ENCODE results near the gene GRWD1. TPM values are rescaled to one million over a fixed set of nuclear protein-coding genes. Genes with fewer than 3 reads are reported as not detected.
A peak's percentile ranks its signal among the peaks of the same experiment; 100 is the strongest.

Gene GRWD1
- polyA plus RNA-seq, 4 donors = 5.6 to 19.5 (median 12.8) TPM

DNA sequence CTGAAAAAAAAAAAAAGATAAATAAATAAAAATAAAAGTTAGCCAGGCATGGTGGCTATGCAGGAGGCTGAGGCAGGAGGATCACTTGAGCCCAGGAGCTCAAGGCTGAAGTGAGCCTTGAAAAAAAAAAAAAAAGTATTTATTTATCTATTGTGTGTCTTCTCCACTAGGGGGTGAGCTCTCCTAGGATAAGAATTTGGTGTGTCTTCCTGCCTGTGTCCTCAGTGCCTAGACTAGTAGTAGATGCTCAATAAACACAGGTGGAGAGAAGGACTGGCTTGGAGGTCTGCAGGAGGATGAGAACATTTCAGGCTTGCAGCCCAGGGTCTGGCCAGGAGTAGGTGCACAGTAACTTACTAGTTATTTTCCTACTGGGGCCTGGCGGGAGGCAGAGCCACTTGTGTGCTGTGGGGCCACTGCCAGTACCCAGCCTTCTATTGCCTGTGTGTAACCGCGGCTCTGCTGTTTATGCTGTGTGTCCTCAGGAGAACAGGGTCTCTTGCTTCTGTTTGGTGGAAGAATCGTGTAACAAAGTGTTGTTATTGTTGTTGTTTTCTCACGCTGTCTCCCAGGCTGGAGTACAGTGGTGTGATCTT lies 60.5 kb downstream of the GRWD1 start:
- Histone ChIP-seq H3K36me3 (ENCODE audit: control insufficient read depth in 3 of 3, insufficient read depth in 2 of 3, low read depth in 1 of 3, low read length in 3 of 3) (peaks cover 0 to 2% (median 0%) of the 10 kb centered on the region in 3 donors), H3K4me1 (ENCODE audit: control insufficient read depth in 3 of 3, insufficient read depth in 2 of 3, low read depth in 1 of 3, low read length in 2 of 3) (peaks cover 0 to 12% (median 2%) of the 10 kb centered on the region in 3 donors), H3K27ac (ENCODE audit: low read depth in 1 of 3, low read length in 2 of 3) (no peak overlapping the region), H3K27me3 (ENCODE audit: control insufficient read depth in 3 of 3, insufficient read depth in 3 of 3, low read length in 3 of 3) (peaks cover 0 to 21% (median 0%) of the 10 kb centered on the region in 3 donors), H3K9me3 (ENCODE audit: control insufficient read depth in 2 of 2, insufficient read depth in 1 of 2, low read depth in 1 of 2, low read length in 1 of 2) (peaks cover 0 to 5% of the 10 kb centered on the region in 2 donors), H3K4me3 (ENCODE audit: low read depth in 1 of 3, low read length in 3 of 3) (no peak overlapping the region)
- peak in 1 of 2 donors; percentile 72 for DNase-seq
- no peak for FAIRE-seq
- 87 to 96% (median 94%) methylated on average over 5 of the region's 5 CpGs for WGBS, 3 donors

Other genes starting within 250 kb of the GRWD1 start
- 10 to 100 TPM; 13.0 to 36.1 (median 16.8) TPM for gene CARD8, start 190.1 kb upstream of the GRWD1 start, polyA plus RNA-seq
- gene ZNF114, start 175.9 kb upstream of the GRWD1 start, polyA plus RNA-seq = 1 to 10 TPM in 1 of 4 donors, under 1 TPM in 1, not detected in 2; 0.36 to 3.0 TPM
- 10 to 100 TPM in 3 of 4 donors, 1 to 10 TPM in 1; 3.4 to 47.4 (median 19.7) TPM for gene EMP3, start 120.4 kb upstream of the GRWD1 start, polyA plus RNA-seq
- gene TMEM143, start 82.0 kb upstream of the GRWD1 start, polyA plus RNA-seq = 10 to 100 TPM in 2 of 4 donors, 1 to 10 TPM in 2; 5.9 to 13.2 (median 10.6) TPM
- gene SYNGR4, start 81.6 kb upstream of the GRWD1 start, polyA plus RNA-seq = under 1 TPM in 2 of 4 donors, not detected in 2; 0.06 to 0.15 TPM
- gene KDELR1, start 54.4 kb upstream of the GRWD1 start, polyA plus RNA-seq = 100 to 1,000 TPM in 3 of 4 donors, 10 to 100 TPM in 1; 95.4 to 288 (median 166) TPM
- under 1 TPM in 2 of 4 donors, not detected in 2; 0.25 to 0.27 TPM for gene GRIN2D, start 52.3 kb upstream of the GRWD1 start, polyA plus RNA-seq
- under 1 TPM; 0.22 to 0.80 (median 0.35) TPM for gene KCNJ14, start 9.6 kb downstream of the GRWD1 start, polyA plus RNA-seq
- gene CYTH2, start 23.4 kb downstream of the GRWD1 start, polyA plus RNA-seq = 10 to 100 TPM; 44.3 to 55.1 (median 54.8) TPM
- 1 to 10 TPM; 3.6 to 7.6 (median 7.1) TPM for gene LMTK3, start 65.9 kb downstream of the GRWD1 start, polyA plus RNA-seq
- gene SULT2B1, start 106.2 kb downstream of the GRWD1 start, polyA plus RNA-seq = 10 to 100 TPM in 3 of 4 donors, 1 to 10 TPM in 1; 3.4 to 28.1 (median 12.3) TPM
- gene SPACA4, start 160.8 kb downstream of the GRWD1 start, polyA plus RNA-seq = 1 to 10 TPM in 1 of 4 donors, under 1 TPM in 1, not detected in 2; 0.22 to 4.9 TPM
- gene FAM83E, start 169.1 kb downstream of the GRWD1 start, polyA plus RNA-seq = 100 to 1,000 TPM in 1 of 4 donors, 10 to 100 TPM in 3; 76.6 to 104 (median 93.5) TPM
- gene RPL18, start 173.2 kb downstream of the GRWD1 start, polyA plus RNA-seq = 1,000 to 10,000 TPM; 2,041 to 3,184 (median 2,596) TPM
- gene SPHK2, start 173.5 kb downstream of the GRWD1 start, polyA plus RNA-seq = 10 to 100 TPM; 22.1 to 85.7 (median 49.9) TPM
- 10 to 100 TPM in 3 of 4 donors, 1 to 10 TPM in 1; 7.1 to 40.3 (median 23.9) TPM for gene DBP, start 191.4 kb downstream of the GRWD1 start, polyA plus RNA-seq
- 10 to 100 TPM in 1 of 4 donors, 1 to 10 TPM in 3; 3.8 to 21.2 (median 6.5) TPM for gene CA11, start 200.2 kb downstream of the GRWD1 start, polyA plus RNA-seq
- gene NTN5, start 227.0 kb downstream of the GRWD1 start, polyA plus RNA-seq = under 1 TPM in 2 of 4 donors, not detected in 2; 0.24 to 0.32 TPM
- 100 to 1,000 TPM in 3 of 4 donors, 10 to 100 TPM in 1; 64.8 to 201 (median 117) TPM for gene FUT2, start 250.0 kb downstream of the GRWD1 start, polyA plus RNA-seq

Data from small intestine (tissue), 7 donors.